Cardiac muscle cell (in vitro differentiated cells and primary cell): ENCODE measurements around the gene COIL. TPM values are rescaled to one million over a fixed set of nuclear protein-coding genes. Genes with fewer than 3 reads are reported as not detected.
"Not testable (repeated sequence)": the region's sequence is repeated elsewhere in the genome, so short reads cannot be mapped to it uniquely, and the experiment has no call there.

Source experiments
- DNase-seq, 2 donors: peaks; one replicate each; pipeline versions ENCODE4 v3.0.0 to v3.0.0-alpha.2; 2010 to 2017; ENCODE audit warnings: low read depth in 1 of 2, low spot score in 1 of 2
- H3K27ac ChIP-seq: fragments of 200-600 bp; sonication (generic); 2 replicates; pipeline ENCODE4 v1.5.1; 2016
- H3K27me3 ChIP-seq: fragments of 200-600 bp; sonication (generic); 2 replicates; pipeline ENCODE4 v1.6.0; 2016; ENCODE audit warnings: control low read depth
- H3K36me3 ChIP-seq: fragments of 200-600 bp; sonication (generic); 2 replicates; pipeline ENCODE4 v1.5.1; 2016; ENCODE audit warnings: control low read depth
- H3K4me1 ChIP-seq: fragments of 200-600 bp; sonication (generic); 2 replicates; pipeline ENCODE4 v1.8.1; 2017; ENCODE audit warnings: low read depth, mild to moderate bottlenecking, mixed run types
- H3K4me3 ChIP-seq: fragments of 200-600 bp; sonication (generic); 2 replicates; pipeline ENCODE4 v1.5.1; 2016; ENCODE audit warnings: mild to moderate bottlenecking
- H3K9me3 ChIP-seq: fragments of 200-600 bp; sonication (generic); 2 replicates; pipeline ENCODE4 v1.5.1; 2017; ENCODE audit warnings: low read depth, mild to moderate bottlenecking, control low read depth
- CTCF ChIP-seq: IDR thresholded peaks from 2 replicates; pipeline ENCODE4 v1.5.1; 2012; ENCODE audit warnings: low read depth, mild to moderate bottlenecking, low read length
- polyA plus RNA-seq: library from polyadenylated mRNA; unstranded; fragments of >200 nt; fragmentation: Nextera tagmentation; extraction: Ambion mirVana; gene quantifications from 2 replicates; pipeline ENCODE4 v1.2.1, GENCODE V29; 2016
- total RNA-seq: library from RNA; depleted of rRNA; stranded (reverse); fragments of >200 nt; gene quantifications from 2 replicates; pipeline ENCODE4 v1.2.3, GENCODE V29; 2016

COIL gene
- total and polyA plus RNA-seq, 2 experiments from 2014 or later = 16.3 to 19.9 TPM

- no peaks in the 10 kb centered on the region for H3K27me3 ChIP-seq
- no peak overlapping the region for H3K4me3 ChIP-seq
- H3K27ac ChIP-seq = no peak overlapping the region
- H3K9me3 ChIP-seq = no peaks in the 10 kb centered on the region
- TF ChIP-seq CTCF = no peak
- H3K36me3 ChIP-seq = no peaks in the 10 kb centered on the region
- no peak for DNase-seq
- no peaks in the 10 kb centered on the region for H3K4me1 ChIP-seq
These were observed 10.1 kb upstream of the COIL start for GRCh38 chr17:56970974-56971373.

- Histone ChIP-seq H3K36me3 (no peaks in the 10 kb centered on the region), H3K27me3 (no peaks in the 10 kb centered on the region), H3K4me1 (no peaks in the 10 kb centered on the region), H3K9me3 (no peaks in the 10 kb centered on the region), H3K27ac (no peak overlapping the region), H3K4me3 (no peak overlapping the region)
- DNase-seq = no peak
- no peak for TF ChIP-seq CTCF
These were observed 5.5 kb upstream of the COIL start for GRCh38 chr17:56966338-56966737.

- H3K4me3 ChIP-seq, DNase-seq, H3K9me3 ChIP-seq, H3K4me1 ChIP-seq, H3K27me3 ChIP-seq, H3K36me3 ChIP-seq, H3K27ac ChIP-seq: not testable (repeated sequence)
These were observed 4.8 kb upstream of the COIL start for GRCh38 chr17:56965681-56966080.

GRCh38 chr17:56965241-56965640 is 4.4 kb upstream of the COIL start:
- H3K36me3 ChIP-seq, H3K27me3 ChIP-seq, H3K4me3 ChIP-seq, H3K4me1 ChIP-seq, H3K9me3 ChIP-seq, H3K27ac ChIP-seq, DNase-seq: not testable (repeated sequence)

- no peak for DNase-seq
These were observed 3.9 kb downstream of the COIL start for GRCh38 chr17:56956992-56957391.

GRCh38 chr17:56949595-56949994 is 11.3 kb downstream of the COIL start:
- no peak for TF ChIP-seq CTCF
- no peak for DNase-seq
- Histone ChIP-seq H3K4me1 (no peaks in the 10 kb centered on the region), H3K27ac (no peak overlapping the region), H3K27me3 (no peaks in the 10 kb centered on the region), H3K36me3 (peaks cover 37% of the 10 kb centered on the region), H3K9me3 (no peaks in the 10 kb centered on the region), H3K4me3 (no peak overlapping the region)

More at GRCh38 chr17:56956992-56957391, 3.9 kb downstream of the COIL start:
- Histone ChIP-seq H3K9me3 (no peaks in the 10 kb centered on the region), H3K4me1 (no peaks in the 10 kb centered on the region), H3K36me3 (no peaks in the 10 kb centered on the region), H3K4me3 (no peak overlapping the region), H3K27me3 (no peaks in the 10 kb centered on the region), H3K27ac (no peak overlapping the region)
- no peak for TF ChIP-seq CTCF

GRCh38 chr17:56948491-56948890 is 12.4 kb downstream of the COIL start:
- H3K4me3 ChIP-seq = no peak overlapping the region
- no peak for TF ChIP-seq CTCF
- peaks cover 43% of the 10 kb centered on the region for H3K36me3 ChIP-seq
- H3K9me3 ChIP-seq = no peaks in the 10 kb centered on the region
- H3K4me1 ChIP-seq = no peaks in the 10 kb centered on the region
- no peaks in the 10 kb centered on the region for H3K27me3 ChIP-seq
- DNase-seq = no peak
- H3K27ac ChIP-seq = no peak overlapping the region
